ENCODE measurements around the gene GSDMA.

The GSDMA gene

GRCh38 chr17:39923836-39924690 is 38.7 kb upstream of the GSDMA start:
- Histone ChIP-seq H3K4me3 (ENCODE audit: low read length in 2 of 2) (no peak overlapping the region), H3K9ac (ENCODE audit: low read length in 2 of 2) (peak overlapping the region; percentile 19 to 21), H3K27ac (ENCODE audit: low read length) (no peak overlapping the region), H3K4me1 (ENCODE audit: control insufficient read depth, insufficient read depth, low read length) (peaks cover 38% of the 10 kb centered on the region), H3K36me3 (ENCODE audit: control insufficient read depth in 2 of 2, insufficient read depth in 2 of 2, low read length in 2 of 2) (peaks cover 19 to 32% of the 10 kb centered on the region in 2 donors), H3K27me3 (ENCODE audit: control insufficient read depth in 1 of 2, insufficient read depth in 2 of 2, low read length in 2 of 2) (no peaks in the 10 kb centered on the region), H3K9me3 (ENCODE audit: control insufficient read depth in 2 of 2, low read length in 2 of 2) (no peaks in the 10 kb centered on the region)

GRCh38 chr17:39924691-39925055 is 38.1 kb upstream of the GSDMA start:
- H3K27me3 ChIP-seq (ENCODE audit: control insufficient read depth in 1 of 2, insufficient read depth in 2 of 2, low read length in 2 of 2), result no peaks in the 10 kb centered on the region
- H3K4me3 ChIP-seq (ENCODE audit: low read length in 2 of 2), result no peak overlapping the region
- H3K4me1 ChIP-seq (ENCODE audit: control insufficient read depth, insufficient read depth, low read length), result peaks cover 43% of the 10 kb centered on the region
- H3K9ac ChIP-seq (ENCODE audit: low read length in 2 of 2), result peak overlapping the region; percentile 19 to 21
- no peak overlapping the region for H3K27ac ChIP-seq (ENCODE audit: low read length)
- H3K36me3 ChIP-seq (ENCODE audit: control insufficient read depth in 2 of 2, insufficient read depth in 2 of 2, low read length in 2 of 2), result peaks cover 19 to 28% of the 10 kb centered on the region in 2 donors
- no peaks in the 10 kb centered on the region for H3K9me3 ChIP-seq (ENCODE audit: control insufficient read depth in 2 of 2, low read length in 2 of 2)

GRCh38 chr17:39925282-39926134 is 37.3 kb upstream of the GSDMA start:
- Histone ChIP-seq H3K9ac (ENCODE audit: low read length in 2 of 2) (peak overlapping the region in 1 of 2 donors; percentile 94), H3K27ac (ENCODE audit: low read length) (no peak overlapping the region), H3K4me3 (ENCODE audit: low read length in 2 of 2) (peak overlapping the region; percentile 22 to 89), H3K9me3 (ENCODE audit: control insufficient read depth in 2 of 2, low read length in 2 of 2) (no peaks in the 10 kb centered on the region), H3K27me3 (ENCODE audit: control insufficient read depth in 1 of 2, insufficient read depth in 2 of 2, low read length in 2 of 2) (no peaks in the 10 kb centered on the region), H3K4me1 (ENCODE audit: control insufficient read depth, insufficient read depth, low read length) (peaks cover 43% of the 10 kb centered on the region), H3K36me3 (ENCODE audit: control insufficient read depth in 2 of 2, insufficient read depth in 2 of 2, low read length in 2 of 2) (peaks cover 19 to 25% of the 10 kb centered on the region in 2 donors)

GRCh38 chr17:39926135-39926587 is 36.6 kb upstream of the GSDMA start:
- no peaks in the 10 kb centered on the region for H3K27me3 ChIP-seq (ENCODE audit: control insufficient read depth in 1 of 2, insufficient read depth in 2 of 2, low read length in 2 of 2)
- peak overlapping the region; percentile 66 to 94 for H3K9ac ChIP-seq (ENCODE audit: low read length in 2 of 2)
- peak overlapping the region; percentile 22 to 89 for H3K4me3 ChIP-seq (ENCODE audit: low read length in 2 of 2)
- peaks cover 43% of the 10 kb centered on the region for H3K4me1 ChIP-seq (ENCODE audit: control insufficient read depth, insufficient read depth, low read length)
- H3K27ac ChIP-seq (ENCODE audit: low read length), result no peak overlapping the region
- H3K9me3 ChIP-seq (ENCODE audit: control insufficient read depth in 2 of 2, low read length in 2 of 2), result no peaks in the 10 kb centered on the region
- H3K36me3 ChIP-seq (ENCODE audit: control insufficient read depth in 2 of 2, insufficient read depth in 2 of 2, low read length in 2 of 2), result peaks cover 19 to 23% of the 10 kb centered on the region in 2 donors

- Histone ChIP-seq H3K27ac (ENCODE audit: low read length) (peak overlapping the region; percentile 96), H3K36me3 (ENCODE audit: control insufficient read depth in 2 of 2, insufficient read depth in 2 of 2, low read length in 2 of 2) (peaks cover 19% of the 10 kb centered on the region in 2 donors), H3K4me1 (ENCODE audit: control insufficient read depth, insufficient read depth, low read length) (peaks cover 43% of the 10 kb centered on the region), H3K4me3 (ENCODE audit: low read length in 2 of 2) (peak overlapping the region; percentile 73 to 89), H3K9me3 (ENCODE audit: control insufficient read depth in 2 of 2, low read length in 2 of 2) (no peaks in the 10 kb centered on the region), H3K27me3 (ENCODE audit: control insufficient read depth in 1 of 2, insufficient read depth in 2 of 2, low read length in 2 of 2) (no peaks in the 10 kb centered on the region), H3K9ac (ENCODE audit: low read length in 2 of 2) (peak overlapping the region; percentile 66 to 94)
Measured at GRCh38 chr17:39926588-39927100, 36.2 kb upstream of the GSDMA start.

- Histone ChIP-seq H3K36me3 (ENCODE audit: control insufficient read depth in 2 of 2, insufficient read depth in 2 of 2, low read length in 2 of 2) (peaks cover 12 to 13% of the 10 kb centered on the region in 2 donors), H3K27me3 (ENCODE audit: control insufficient read depth in 1 of 2, insufficient read depth in 2 of 2, low read length in 2 of 2) (no peaks in the 10 kb centered on the region), H3K9me3 (ENCODE audit: control insufficient read depth in 2 of 2, low read length in 2 of 2) (no peaks in the 10 kb centered on the region), H3K4me3 (ENCODE audit: low read length in 2 of 2) (peak within 1 kb of the TSS; percentile 73 to 89), H3K4me1 (ENCODE audit: control insufficient read depth, insufficient read depth, low read length) (peaks cover 43% of the 10 kb centered on the region), H3K27ac (ENCODE audit: low read length) (peak within 1 kb of the TSS; percentile 96), H3K9ac (ENCODE audit: low read length in 2 of 2) (peak within 1 kb of the TSS; percentile 94 to 99)
Measured at GRCh38 chr17:39927101-39927928, 35.5 kb upstream of the GSDMA start, which contains the start of the genes LRRC3C and ORMDL3. TSS of gene LRRC3C (plus strand) at chr17:39927732. CDS start at chr17:39941524, 13,792 bp downstream. TSS of gene ORMDL3 (minus strand) at chr17:39927601. CDS start at chr17:39924203, 3,398 bp downstream.

GRCh38 chr17:39927929-39928857 is 34.6 kb upstream of the GSDMA start:
- Histone ChIP-seq H3K27me3 (ENCODE audit: control insufficient read depth in 1 of 2, insufficient read depth in 2 of 2, low read length in 2 of 2) (no peaks in the 10 kb centered on the region), H3K36me3 (ENCODE audit: control insufficient read depth in 2 of 2, insufficient read depth in 2 of 2, low read length in 2 of 2) (peaks cover 4 to 5% of the 10 kb centered on the region in 2 donors), H3K27ac (ENCODE audit: low read length) (peak overlapping the region; percentile 96), H3K9me3 (ENCODE audit: control insufficient read depth in 2 of 2, low read length in 2 of 2) (no peaks in the 10 kb centered on the region), H3K9ac (ENCODE audit: low read length in 2 of 2) (peak overlapping the region; percentile 94 to 99), H3K4me1 (ENCODE audit: control insufficient read depth, insufficient read depth, low read length) (peaks cover 43% of the 10 kb centered on the region), H3K4me3 (ENCODE audit: low read length in 2 of 2) (peak overlapping the region; percentile 66 to 89)

- Histone ChIP-seq H3K9ac (ENCODE audit: low read length in 2 of 2) (peak overlapping the region; percentile 94 to 99), H3K4me3 (ENCODE audit: low read length in 2 of 2) (peak overlapping the region; percentile 66 to 89), H3K4me1 (ENCODE audit: control insufficient read depth, insufficient read depth, low read length) (peaks cover 43% of the 10 kb centered on the region), H3K36me3 (ENCODE audit: control insufficient read depth in 2 of 2, insufficient read depth in 2 of 2, low read length in 2 of 2) (no peaks in the 10 kb centered on the region), H3K27me3 (ENCODE audit: control insufficient read depth in 1 of 2, insufficient read depth in 2 of 2, low read length in 2 of 2) (no peaks in the 10 kb centered on the region), H3K27ac (ENCODE audit: low read length) (peak overlapping the region; percentile 96), H3K9me3 (ENCODE audit: control insufficient read depth in 2 of 2, low read length in 2 of 2) (no peaks in the 10 kb centered on the region)
Measured at GRCh38 chr17:39928858-39929645, 33.8 kb upstream of the GSDMA start.

All from stomach smooth muscle (tissue), 2 donors.